ENCODE measurements around the gene EDRF1. TPM values are rescaled to one million over a fixed set of nuclear protein-coding genes. Genes with fewer than 3 reads are reported as not detected.
A peak's percentile ranks its signal among the peaks of the same experiment; 100 is the strongest.

The EDRF1 gene
- 10 to 100 TPM; 10.9 to 56.4 (median 18.6) TPM for total RNA-seq

GRCh38 chr10:125719173-125720001 lies at the start of gene EDRF1:
Gene EDRF1 (plus strand): TSS chr10:125719709. CDS start chr10:125719808, 99 bp downstream.
- H3K4me1 ChIP-seq, result peaks cover 19% of the 10 kb centered on the region
- no peaks in the 10 kb centered on the region for H3K27me3 ChIP-seq
- WGBS, result under 1% methylated on average over 25 of the region's 72 CpGs
- H3K36me3 ChIP-seq, result peaks cover 20% of the 10 kb centered on the region
- peak; percentile 99 for DNase-seq (ENCODE audit: low spot score in 2 of 2)
- H3K4me3 ChIP-seq, result peak within 1 kb of the TSS; percentile 98
- peak within 1 kb of the TSS; percentile 94 for H3K27ac ChIP-seq
- no peak for TF ChIP-seq CTCF (IDR thresholded peaks at IDR 0.05)
- peak; percentile 64 to 83 for TF ChIP-seq POLR2A (IDR thresholded peaks at IDR 0.05)
- TF ChIP-seq POLR2AphosphoS5 (IDR thresholded peaks at IDR 0.05), result peak in 2 of 3 donors; percentile 71 to 79
- no peaks in the 10 kb centered on the region for H3K9me3 ChIP-seq

- Histone ChIP-seq H3K4me1 (no peaks in the 10 kb centered on the region), H3K27ac (no peak overlapping the region), H3K9me3 (peaks cover 4% of the 10 kb centered on the region), H3K27me3 (no peaks in the 10 kb centered on the region), H3K4me3 (no peak overlapping the region), H3K36me3 (no peaks in the 10 kb centered on the region)
- no peak for TF ChIP-seq EP300 (IDR thresholded peaks at IDR 0.05)
- TF ChIP-seq POLR2A (IDR thresholded peaks at IDR 0.05), result no peak
- TF ChIP-seq CTCF (IDR thresholded peaks at IDR 0.05), result no peak
- TF ChIP-seq POLR2AphosphoS5 (IDR thresholded peaks at IDR 0.05), result no peak
- no peak for DNase-seq (ENCODE audit: low spot score in 2 of 2)
- WGBS, result 77% methylated on average over 1 of the region's 1 CpG
Measured at GRCh38 chr10:125672884-125673283, 46.6 kb upstream of the EDRF1 start.

- Histone ChIP-seq H3K4me3 (no peak overlapping the region), H3K9me3 (no peaks in the 10 kb centered on the region), H3K27ac (no peak overlapping the region), H3K36me3 (no peaks in the 10 kb centered on the region), H3K4me1 (no peaks in the 10 kb centered on the region), H3K27me3 (no peaks in the 10 kb centered on the region)
- no peak for DNase-seq (ENCODE audit: low spot score in 2 of 2)
- TF ChIP-seq EP300 (IDR thresholded peaks at IDR 0.05), result no peak
- TF ChIP-seq POLR2A (IDR thresholded peaks at IDR 0.05), result no peak
- TF ChIP-seq CTCF (IDR thresholded peaks at IDR 0.05), result no peak
- TF ChIP-seq POLR2AphosphoS5 (IDR thresholded peaks at IDR 0.05), result no peak
- 64% methylated on average over 11 of the region's 11 CpGs for WGBS
Measured at GRCh38 chr10:125679436-125679835, 40.1 kb upstream of the EDRF1 start.

GRCh38 chr10:125683063-125683462 lies 36.4 kb upstream of the EDRF1 start, which contains the start of gene TEX36:
Gene TEX36 (minus strand): TSS chr10:125683163. CDS start chr10:125682989, 174 bp downstream.
- Histone ChIP-seq H3K4me1 (no peaks in the 10 kb centered on the region), H3K27me3 (no peaks in the 10 kb centered on the region), H3K4me3 (no peak within 1 kb of the TSS), H3K27ac (no peak within 1 kb of the TSS), H3K36me3 (no peaks in the 10 kb centered on the region), H3K9me3 (no peaks in the 10 kb centered on the region)
- 68% methylated on average over 3 of the region's 3 CpGs for WGBS
- TF ChIP-seq POLR2AphosphoS5 (IDR thresholded peaks at IDR 0.05) (no peak), CTCF (IDR thresholded peaks at IDR 0.05) (no peak), POLR2A (IDR thresholded peaks at IDR 0.05) (no peak), EP300 (IDR thresholded peaks at IDR 0.05) (no peak)
- DNase-seq (ENCODE audit: low spot score in 2 of 2), result no peak

GRCh38 chr10:125683821-125684220 lies 35.7 kb upstream of the EDRF1 start:
- no peak overlapping the region for H3K4me3 ChIP-seq
- H3K27me3 ChIP-seq, result no peaks in the 10 kb centered on the region
- H3K27ac ChIP-seq, result no peak overlapping the region
- no peaks in the 10 kb centered on the region for H3K36me3 ChIP-seq
- no peak for DNase-seq (ENCODE audit: low spot score in 2 of 2)
- H3K9me3 ChIP-seq, result no peaks in the 10 kb centered on the region
- no peak for TF ChIP-seq EP300 (IDR thresholded peaks at IDR 0.05)
- TF ChIP-seq POLR2AphosphoS5 (IDR thresholded peaks at IDR 0.05), result no peak
- TF ChIP-seq POLR2A (IDR thresholded peaks at IDR 0.05), result no peak
- TF ChIP-seq CTCF (IDR thresholded peaks at IDR 0.05), result no peak
- H3K4me1 ChIP-seq, result no peaks in the 10 kb centered on the region
- 66% methylated on average over 7 of the region's 7 CpGs for WGBS

Measured in suprapubic skin (tissue), 4 donors.